HG02870 (cell line): ENCODE measurements around the gene RANGAP1.
"Not testable (repeated sequence)": the region's sequence is repeated elsewhere in the genome, so short reads cannot be mapped to it uniquely, and the experiment has no call there.

ENCODE experiments used
- ATAC-seq: cut with Tn5 transposase; IDR thresholded peaks from one replicate; pipeline ENCODE4 v1.9.1; 2021; ENCODE audit warnings: mild to moderate bottlenecking, moderate library complexity; ENCODE audit not compliant: unreplicated experiment

Gene RANGAP1

DNA sequence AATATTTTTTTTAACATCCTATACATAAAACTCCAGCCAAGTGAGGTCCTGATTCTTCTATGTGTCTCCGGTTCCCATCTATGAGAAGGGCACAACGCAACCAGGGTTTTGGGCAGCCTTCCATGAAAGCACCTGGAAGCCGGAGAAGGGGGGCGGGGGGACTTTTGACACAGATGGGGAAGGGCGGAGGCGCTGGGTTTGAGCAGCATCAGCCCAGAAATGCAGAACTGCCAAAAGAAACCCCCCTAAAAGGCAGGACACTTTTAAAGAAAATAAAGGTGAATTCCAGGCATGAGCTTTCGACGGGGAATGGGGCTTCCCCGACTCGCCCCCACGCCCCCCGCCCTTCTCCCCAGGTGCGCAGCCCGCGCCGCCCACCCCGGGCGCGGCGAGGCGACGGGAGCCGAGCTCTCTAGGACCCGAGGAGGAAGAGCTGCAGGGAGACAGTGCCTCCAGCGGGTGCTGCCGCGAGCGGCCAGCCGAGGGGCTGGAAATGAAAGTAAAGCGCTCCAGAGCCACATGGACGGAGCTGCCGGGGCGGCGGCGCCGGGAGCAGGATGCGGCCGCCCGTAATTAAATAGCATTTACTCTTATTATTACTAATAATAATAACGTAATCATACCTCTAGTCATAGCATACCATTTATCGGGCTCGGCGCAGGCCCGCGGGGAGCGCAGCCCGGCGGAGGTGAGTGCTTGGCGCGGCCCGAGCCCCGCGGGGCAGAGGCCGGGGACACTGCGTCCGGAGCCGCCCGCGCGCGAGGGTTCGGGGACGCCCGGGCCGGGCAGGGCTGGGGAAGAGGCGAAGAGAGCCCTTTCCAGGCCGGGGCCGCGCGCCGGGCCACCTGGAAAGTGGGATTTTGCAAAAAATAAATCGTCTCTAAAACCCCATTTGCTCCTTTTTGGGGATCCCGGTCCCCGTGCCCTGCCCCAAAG, 15.4 kb upstream of the RANGAP1 start, which contains the start of gene ZC3H7B:
ZC3H7B (plus strand) TSS at position 441 of the 936 bp plus-strand sequence. CDS start 19,136 bp downstream, outside the sequence.
- peak; percentile 79 for ATAC-seq

GRCh38 chr22:41300661-41301060, 14.7 kb upstream of the RANGAP1 start:
- no peak for ATAC-seq

- ATAC-seq = no peak
Measured at GRCh38 chr22:41296826-41297667, 11.1 kb upstream of the RANGAP1 start.

DNA sequence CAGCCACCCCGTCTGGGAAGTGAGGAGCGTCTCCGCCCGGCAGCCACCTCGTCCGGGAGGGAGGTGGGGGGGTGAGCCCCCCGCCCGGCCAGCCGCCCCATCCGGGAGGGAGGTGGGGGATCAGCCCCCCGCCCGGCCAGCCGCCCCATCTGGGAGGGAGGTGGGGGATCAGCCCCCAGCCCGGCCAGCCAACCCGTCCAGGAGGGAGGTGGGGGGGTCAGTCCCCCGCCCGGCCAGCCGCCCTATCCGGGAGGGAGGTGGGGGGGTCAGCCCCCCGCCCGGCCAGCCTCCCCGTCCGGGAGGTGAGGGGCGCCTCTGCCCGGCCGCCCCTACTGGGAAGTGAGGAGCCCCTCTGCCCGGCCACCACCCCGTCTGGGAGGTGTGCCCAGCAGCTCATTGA, 8.8 kb upstream of the RANGAP1 start:
- not testable (repeated sequence) for ATAC-seq

DNA sequence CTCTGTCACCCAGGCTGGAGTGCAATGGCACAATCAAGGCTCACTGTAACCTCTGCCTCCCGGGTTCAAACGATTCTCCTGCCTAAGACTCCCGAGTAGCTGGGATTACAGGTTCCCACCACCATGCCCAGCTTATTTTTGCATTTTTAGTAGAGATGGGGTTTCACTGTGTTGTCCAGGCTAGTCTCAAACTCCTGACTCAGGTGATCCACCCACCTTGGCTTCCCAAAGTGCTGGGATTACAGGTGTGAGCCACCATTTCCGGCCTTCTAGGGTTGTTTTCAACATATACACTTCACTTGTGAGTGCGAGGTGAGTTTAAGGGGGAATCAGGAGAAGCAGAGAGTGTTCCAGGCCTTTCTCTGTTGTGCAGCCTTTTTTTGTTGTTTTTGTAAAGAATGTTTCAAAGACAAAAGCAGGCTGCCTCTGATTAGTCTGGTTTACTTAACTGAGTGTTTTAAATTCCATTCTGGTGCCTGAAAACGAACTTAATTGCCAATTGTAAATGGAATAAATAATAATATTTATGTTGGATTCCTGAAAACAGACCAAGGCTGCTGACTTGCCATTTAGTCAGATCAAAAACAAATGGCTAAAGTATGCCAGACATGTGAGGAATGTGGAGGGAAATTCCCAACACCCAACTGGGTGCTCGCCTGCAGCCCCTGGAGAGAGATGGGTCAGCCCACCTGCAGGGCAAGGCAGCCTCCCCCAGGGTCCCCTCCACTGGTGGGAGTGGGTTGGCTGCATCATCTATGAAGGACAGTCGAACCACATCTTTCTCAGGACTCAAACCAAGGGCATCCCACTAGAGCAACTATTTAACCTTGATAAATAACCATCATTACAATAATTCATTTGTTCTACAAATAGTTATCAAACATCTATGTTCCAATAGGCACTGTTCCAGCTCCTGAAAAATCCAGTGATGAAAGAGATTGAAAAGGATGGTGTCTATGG, 4.6 kb upstream of the RANGAP1 start:
- no peak for ATAC-seq

- no peak for ATAC-seq
Measured at GRCh38 chr22:41289671-41290070, 3.7 kb upstream of the RANGAP1 start.

DNA sequence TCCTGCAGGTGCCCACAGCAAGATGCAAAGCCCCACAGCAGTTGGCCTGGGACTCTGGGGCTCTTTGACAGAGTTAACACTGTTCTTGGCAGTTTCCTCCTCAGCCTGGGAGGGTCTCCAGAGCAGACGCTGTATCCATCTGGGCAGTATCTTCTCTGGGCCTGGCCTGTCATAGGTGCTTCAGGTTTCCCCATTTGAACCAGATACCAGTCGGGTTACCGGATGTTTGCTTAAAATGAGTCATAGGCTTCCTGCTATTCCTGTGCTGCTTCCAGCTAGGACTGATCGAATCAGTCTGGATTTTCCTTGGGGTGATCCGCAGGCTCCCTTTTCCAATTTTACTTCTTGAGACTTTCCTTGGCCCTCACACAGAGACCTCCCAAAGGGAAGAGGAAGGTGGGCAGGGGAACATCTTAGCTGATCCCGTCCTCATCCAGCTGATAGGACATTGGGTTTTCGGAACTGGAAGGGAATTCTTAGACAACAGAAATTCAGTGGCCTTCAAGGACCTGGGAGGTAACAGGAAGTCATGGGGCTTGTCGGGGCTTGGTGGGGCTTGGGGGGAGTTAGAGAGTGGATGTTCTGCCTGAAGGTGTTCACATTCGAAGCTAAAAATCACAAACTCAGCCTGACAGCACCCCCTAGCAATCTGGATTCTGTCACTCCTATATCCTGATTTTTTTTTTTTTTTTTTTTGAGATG, 2.4 kb upstream of the RANGAP1 start:
- ATAC-seq = no peak

DNA sequence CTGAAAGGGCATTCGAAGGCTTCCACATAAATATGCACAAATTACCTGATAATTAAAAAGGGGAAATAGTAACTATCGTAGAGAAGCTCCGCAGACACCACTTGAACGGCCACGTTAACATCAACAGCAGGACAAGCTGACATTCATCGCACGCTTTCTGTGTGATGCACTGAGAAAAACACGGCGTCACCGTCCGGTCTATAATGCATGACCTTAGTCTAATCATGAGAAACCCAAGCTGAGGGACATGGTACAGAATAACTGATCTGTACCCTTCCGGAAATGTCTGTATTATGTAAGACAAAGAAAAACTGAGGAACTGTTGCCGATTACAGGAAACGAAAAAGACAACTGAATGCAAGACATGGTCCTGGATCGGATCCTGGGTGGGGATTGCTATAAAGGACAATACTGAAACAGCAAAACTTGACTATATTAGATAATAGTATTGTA, 678 bp upstream of the RANGAP1 start:
- ATAC-seq = peak; percentile 6

- no peak for ATAC-seq
Measured at GRCh38 chr22:41285441-41285819, 557 bp downstream of the RANGAP1 start.

DNA sequence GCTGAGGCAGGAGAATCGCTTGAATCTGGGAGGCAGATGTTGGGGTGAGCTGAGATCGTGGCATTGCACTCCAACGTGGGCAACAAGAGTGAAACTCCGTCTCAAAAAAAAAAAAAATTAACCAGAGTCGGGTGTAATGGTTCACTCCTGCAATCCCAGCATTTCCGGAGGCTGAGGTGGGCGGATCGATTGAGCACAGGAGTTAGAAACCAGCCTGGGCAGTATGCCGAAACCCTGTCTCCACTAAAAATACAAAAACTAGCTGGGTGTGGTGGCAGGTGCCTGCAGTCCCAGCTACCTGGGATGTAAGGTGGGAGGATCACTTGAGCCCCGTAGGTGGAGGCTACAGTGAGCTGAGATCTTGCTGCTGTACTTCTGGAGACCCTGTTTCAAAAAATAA, 1.5 kb downstream of the RANGAP1 start:
- ATAC-seq = no peak

DNA sequence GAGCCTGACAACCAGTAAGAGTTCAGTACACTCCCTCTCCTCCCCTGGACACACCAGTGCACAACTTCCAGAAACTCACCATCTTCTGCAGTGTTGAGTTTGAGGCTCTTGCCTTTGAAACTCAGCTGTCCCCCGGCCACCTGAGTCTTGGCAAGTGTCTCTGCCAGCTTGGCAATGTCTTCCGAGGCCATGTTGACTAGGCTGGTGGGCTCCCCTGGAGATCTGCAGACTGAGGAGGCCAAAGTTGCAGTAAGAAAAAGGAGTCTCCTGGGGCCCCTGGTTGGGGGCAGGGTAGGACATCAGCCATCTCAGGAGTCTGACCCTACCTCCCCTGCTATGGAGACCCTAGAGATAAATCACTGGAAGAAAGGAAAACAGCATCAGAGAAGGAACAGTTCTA, 5.1 kb downstream of the RANGAP1 start:
- ATAC-seq = no peak

DNA sequence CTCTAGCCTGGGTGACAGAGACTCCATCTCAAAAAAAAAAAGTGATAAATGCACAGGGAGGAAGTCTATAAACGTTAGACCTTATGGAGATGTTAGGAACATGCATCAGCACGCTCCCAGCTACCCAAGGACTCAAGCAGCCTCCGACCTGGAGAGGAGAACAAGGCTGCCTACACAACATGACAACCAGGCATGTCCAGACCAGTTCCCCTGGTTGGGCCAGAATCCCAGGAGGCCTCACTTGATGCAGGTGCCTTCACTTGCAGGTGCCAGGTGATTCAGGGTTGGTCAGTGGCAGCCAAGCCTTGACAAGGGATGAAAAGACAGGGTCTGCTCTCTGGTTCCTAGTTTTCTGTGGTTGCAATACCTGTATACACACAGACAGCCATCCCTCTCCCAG, 5.9 kb downstream of the RANGAP1 start:
- ATAC-seq = no peak

DNA sequence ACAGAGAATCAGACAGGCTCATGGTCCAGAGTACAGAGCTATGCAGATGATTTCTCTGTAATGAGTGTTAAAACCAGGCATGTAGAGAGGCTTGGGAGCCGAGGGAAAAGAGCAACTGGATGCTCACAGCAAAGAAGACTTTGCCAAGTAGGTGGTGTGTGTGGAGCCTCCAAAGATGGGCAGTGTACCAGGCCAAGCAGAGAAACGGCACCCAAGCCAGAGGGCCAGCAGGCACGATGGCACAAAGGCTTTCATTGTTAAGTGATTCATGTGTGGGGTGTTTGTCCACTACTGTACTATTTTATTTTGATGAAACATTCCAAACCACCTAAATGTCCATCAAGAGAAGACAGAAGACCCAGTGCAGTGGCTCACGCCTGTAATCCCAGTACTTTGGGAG, 11.1 kb downstream of the RANGAP1 start:
- ATAC-seq = no peak

- no peak for ATAC-seq
Measured at GRCh38 chr22:41273128-41273527, 12.9 kb downstream of the RANGAP1 start.

DNA sequence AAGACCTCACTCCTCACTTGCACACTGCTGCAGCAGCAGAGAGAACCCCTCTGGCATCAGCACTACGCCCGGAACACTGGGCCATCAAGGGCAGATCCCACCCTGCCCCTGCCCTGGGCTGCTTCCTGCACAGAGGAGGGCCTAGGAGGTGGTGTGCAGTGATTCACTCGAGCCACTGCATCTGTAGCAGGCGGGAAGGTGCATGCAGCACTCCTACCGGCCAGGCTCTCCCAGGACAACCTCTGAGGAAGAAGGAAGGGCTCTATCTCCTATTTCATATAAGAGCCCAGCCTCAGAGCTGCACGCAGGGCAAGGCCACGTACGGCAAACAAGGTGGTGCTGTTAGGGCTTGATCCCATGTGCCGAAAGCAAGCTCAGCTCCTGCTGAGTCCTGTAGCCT, 14.2 kb downstream of the RANGAP1 start:
- ATAC-seq = no peak

DNA sequence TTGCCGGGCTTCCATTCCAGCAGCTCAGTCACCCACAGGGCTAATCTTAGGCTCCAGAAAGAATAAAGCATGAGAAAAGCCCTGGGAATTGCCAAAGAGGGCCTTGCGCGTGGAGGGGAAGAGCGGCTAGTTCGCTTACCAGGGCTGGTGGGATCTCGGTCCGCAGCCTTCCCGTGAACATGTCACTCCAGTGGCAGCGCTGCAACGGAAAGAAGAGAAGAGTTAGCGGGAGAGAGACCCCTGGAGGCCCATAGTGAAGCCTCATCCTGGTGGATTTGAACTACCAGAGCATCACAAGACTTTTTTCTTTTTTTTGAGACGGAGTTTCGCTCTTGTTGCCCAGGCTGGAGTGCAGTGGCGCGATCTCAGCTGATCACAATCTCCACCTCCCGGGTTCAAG, 18.0 kb downstream of the RANGAP1 start:
- no peak for ATAC-seq

- ATAC-seq = no peak
Measured at GRCh38 chr22:41264408-41264941, 21.5 kb downstream of the RANGAP1 start.

GRCh38 chr22:41263704-41264103, 22.3 kb downstream of the RANGAP1 start:
- ATAC-seq = no peak

DNA sequence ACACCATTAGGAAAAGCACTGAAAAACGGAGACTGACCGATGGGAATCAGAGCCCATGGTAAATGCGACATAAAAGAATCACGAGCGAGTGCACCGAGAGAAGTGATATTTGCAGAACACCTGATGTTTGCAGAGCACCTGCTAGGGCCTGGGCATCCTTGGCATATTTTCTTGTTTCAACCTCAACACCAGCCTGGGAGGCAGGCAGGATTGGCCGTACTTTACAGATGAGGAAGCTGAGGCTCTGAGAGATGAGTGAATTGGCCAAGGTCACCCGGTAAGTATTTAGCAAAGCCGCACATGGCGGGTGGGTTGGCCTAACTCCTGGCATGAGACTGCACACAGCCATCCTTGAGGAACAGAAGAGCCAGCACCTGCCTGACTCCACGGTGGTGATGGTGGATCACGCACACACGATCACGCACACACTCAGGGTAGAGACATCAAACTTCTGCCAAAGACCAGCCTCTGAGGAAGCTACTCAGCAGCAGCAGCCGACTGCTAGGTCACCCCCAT, 23.7 kb downstream of the RANGAP1 start:
- ATAC-seq = no peak
